Coronary artery (tissue), 2 donors: ENCODE measurements around the gene SMIM35.
A peak's percentile ranks its signal among the peaks of the same experiment; 100 is the strongest.

Source experiments
- DNase-seq: peaks from one replicate; pipeline ENCODE4 v3.0.0-alpha.2; 2017; ENCODE audit warnings: low spot score
- H3K27ac ChIP-seq, 2 donors: fragments of 200-600 bp; sonication (generic); one replicate each; pipeline ENCODE4 v1.5.1; 2016 to 2019
- H3K4me3 ChIP-seq: fragments of 200-600 bp; sonication (generic); 2 replicates; pipeline ENCODE4 v1.5.1; 2016; ENCODE audit warnings: mild to moderate bottlenecking, moderate library complexity
- CTCF ChIP-seq: fragments of 200-600 bp; sonication (generic); IDR thresholded peaks from one replicate; pipeline ENCODE4 v1.5.1; 2019; ENCODE audit warnings: antibody characterized with exemption

SMIM35 gene

GRCh38 chr11:118090545-118091162 lies 3.9 kb upstream of the SMIM35 start:
- TF ChIP-seq CTCF: no peak
- no peak for DNase-seq
- Histone ChIP-seq H3K4me3 (no peak overlapping the region), H3K27ac (no peak overlapping the region)

GRCh38 chr11:118088531-118088930 lies 1.8 kb upstream of the SMIM35 start:
- TF ChIP-seq CTCF: no peak
- Histone ChIP-seq H3K27ac (peak overlapping the region in 1 of 2 donors; percentile 25), H3K4me3 (no peak overlapping the region)
- no peak for DNase-seq

- no peak overlapping the region for H3K4me3 ChIP-seq
- TF ChIP-seq CTCF: no peak
- H3K27ac ChIP-seq: no peak overlapping the region
- no peak for DNase-seq
Observed at GRCh38 chr11:118087931-118088330, 1.2 kb upstream of the SMIM35 start.

- Histone ChIP-seq H3K4me3 (no peak overlapping the region), H3K27ac (no peak overlapping the region)
- TF ChIP-seq CTCF: no peak
- DNase-seq: no peak
Observed at GRCh38 chr11:118084656-118085055, 2.1 kb downstream of the SMIM35 start.

- DNase-seq: no peak
- TF ChIP-seq CTCF: no peak
- Histone ChIP-seq H3K27ac (no peak overlapping the region), H3K4me3 (no peak overlapping the region)
Observed at GRCh38 chr11:118084247-118084646, 2.5 kb downstream of the SMIM35 start.

- no peak overlapping the region for H3K4me3 ChIP-seq
- TF ChIP-seq CTCF: no peak
- H3K27ac ChIP-seq: no peak overlapping the region
- no peak for DNase-seq
Observed at GRCh38 chr11:118082880-118083552, 3.7 kb downstream of the SMIM35 start.

- no peak overlapping the region for H3K27ac ChIP-seq
- no peak for TF ChIP-seq CTCF
- H3K4me3 ChIP-seq: no peak overlapping the region
- no peak for DNase-seq
Observed at GRCh38 chr11:118081241-118081958, 5.4 kb downstream of the SMIM35 start.
